Activated CD4-positive, alpha-beta memory T cell treated with anti-CD3 and anti-CD28 coated beads, Interleukin-2, amount 10 ng/mL, durations not matched to agents 7 days and 5 days (primary cell): ENCODE data around the gene ELF3. TPM values are rescaled to one million over a fixed set of nuclear protein-coding genes. Genes with fewer than 3 reads are reported as not detected.
"Not testable (repeated sequence)": the region's sequence is repeated elsewhere in the genome, so short reads cannot be mapped to it uniquely, and the experiment has no call there.

Experiments
- CTCF ChIA-PET: fragments of 350-600 bp; sonication (Branson Sonifier 250); formaldehyde crosslinking; loops from one replicate; lab custom pipeline; 2021; ENCODE audit warnings: antibody characterized with exemption, inconsistent platforms; lab: Charles Lee
- POLR2A ChIA-PET: fragments of 350-600 bp; sonication (Branson Sonifier 250); formaldehyde crosslinking; loops from one replicate; lab custom pipeline; 2021; ENCODE audit warnings: antibody characterized with exemption; lab: Charles Lee
- DNase-seq: peaks from one replicate; pipeline ENCODE4 v3.0.0-alpha.2; 2020
- H3K27ac Mint-ChIP-seq: one replicate; pipeline ENCODE4 v1.8.0; 2021; ENCODE audit warnings: mild to moderate bottlenecking, mixed read lengths
- H3K27me3 Mint-ChIP-seq: one replicate; pipeline ENCODE4 v1.8.0; 2021; ENCODE audit warnings: mixed read lengths
- H3K36me3 Mint-ChIP-seq: one replicate; pipeline ENCODE4 v1.8.0; 2021; ENCODE audit warnings: low read depth, mixed read lengths
- H3K4me1 Mint-ChIP-seq: one replicate; pipeline ENCODE4 v1.8.0; 2021; ENCODE audit warnings: mixed read lengths
- H3K4me3 Mint-ChIP-seq: one replicate; pipeline ENCODE4 v1.8.0; 2021; ENCODE audit warnings: mild to moderate bottlenecking, mixed read lengths
- H3K9me3 Mint-ChIP-seq: one replicate; pipeline ENCODE4 v1.8.0; 2021; ENCODE audit warnings: mixed read lengths
- total RNA-seq, 2 experiments: library from RNA; stranded (reverse); gene quantifications; one replicate each; pipeline ENCODE4 v1.2.3, GENCODE V29; 2021

ELF3 gene
- total RNA-seq, 2 experiments from 2014 or later, result 0.30 to 0.38 TPM

DNA sequence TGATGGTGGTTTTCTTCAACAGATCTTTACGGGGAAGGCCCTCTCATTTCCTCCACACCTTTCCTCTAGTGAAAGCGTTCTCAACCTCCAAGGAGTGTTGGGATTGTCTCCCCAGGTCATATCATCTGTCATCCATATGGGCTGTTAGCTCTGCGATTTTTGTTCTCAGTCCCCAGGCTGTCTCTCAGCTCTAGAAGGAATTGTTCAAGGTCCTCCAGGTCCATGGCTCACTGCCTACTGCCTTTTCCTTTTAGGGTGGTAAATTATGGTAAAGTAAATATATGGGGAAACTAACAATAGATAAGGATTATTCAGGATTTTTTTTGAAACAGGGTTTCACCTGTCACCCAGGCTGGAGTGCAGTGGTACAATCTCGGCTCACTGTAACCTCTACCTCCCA lies 37.6 kb downstream of the ELF3 start:
- CTCF ChIA-PET, result no interaction called here
- peaks cover 9% of the 10 kb centered on the region for H3K4me1 Mint-ChIP-seq
- DNase-seq, result no peak
- H3K4me3 Mint-ChIP-seq, result no peak overlapping the region
- H3K36me3 Mint-ChIP-seq, result no peaks in the 10 kb centered on the region
- no peak overlapping the region for H3K27ac Mint-ChIP-seq
- peaks cover 7% of the 10 kb centered on the region for H3K27me3 Mint-ChIP-seq
- H3K9me3 Mint-ChIP-seq, result no peaks in the 10 kb centered on the region
- POLR2A ChIA-PET, result no interaction called here

DNA sequence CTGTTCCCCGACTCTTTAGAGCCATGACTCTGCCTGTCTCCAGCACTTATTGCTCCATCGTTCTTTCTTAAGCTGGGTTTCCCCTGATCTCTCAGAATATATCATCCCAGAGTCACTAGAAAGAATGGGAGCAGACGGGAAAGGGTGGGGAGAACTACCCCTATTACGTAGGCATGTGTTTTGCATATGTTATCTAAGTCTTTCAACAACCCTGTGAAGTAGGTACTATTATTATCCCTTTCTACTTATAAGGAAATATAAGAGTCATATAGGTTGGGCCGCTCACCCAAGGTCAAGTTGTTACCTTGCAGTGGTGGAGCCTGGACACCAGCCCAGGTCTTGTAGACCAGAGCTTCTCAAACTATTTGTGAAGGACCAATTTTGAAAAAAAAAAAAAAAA lies 38.7 kb downstream of the ELF3 start:
- peaks cover 9% of the 10 kb centered on the region for H3K27me3 Mint-ChIP-seq
- H3K4me3 Mint-ChIP-seq, result no peak overlapping the region
- H3K27ac Mint-ChIP-seq, result no peak overlapping the region
- H3K9me3 Mint-ChIP-seq, result no peaks in the 10 kb centered on the region
- H3K36me3 Mint-ChIP-seq, result no peaks in the 10 kb centered on the region
- ChIA-PET POLR2A (no interaction called here), CTCF (interaction anchor here (0.5 kb wide), 1 partner anchor 16 kb away, joined by 3 read pairs; no protein-coding TSS in a partner anchor)
- DNase-seq, result no peak
- peaks cover 7% of the 10 kb centered on the region for H3K4me1 Mint-ChIP-seq

DNA sequence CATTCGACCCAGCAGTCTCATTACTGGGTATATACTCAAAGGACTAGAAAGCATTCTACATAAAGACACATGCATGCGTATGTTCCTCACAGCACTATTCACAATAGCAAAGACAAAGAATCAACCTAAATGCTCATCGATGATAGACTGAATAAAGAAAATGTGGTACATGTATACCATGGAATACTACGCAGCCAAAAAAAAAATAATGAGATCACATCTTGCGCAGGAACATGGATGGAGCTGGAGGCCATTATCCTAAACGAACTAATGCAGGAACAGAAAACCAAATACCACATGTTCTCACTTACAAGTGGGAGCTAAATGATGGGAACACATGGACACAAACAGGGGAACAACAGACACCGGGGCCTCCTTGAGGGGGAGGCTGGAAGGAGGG lies 43.7 kb downstream of the ELF3 start:
- H3K9me3 Mint-ChIP-seq, result no peaks in the 10 kb centered on the region
- H3K27ac Mint-ChIP-seq, result no peak overlapping the region
- ChIA-PET CTCF (no interaction called here), POLR2A (no interaction called here)
- H3K27me3 Mint-ChIP-seq, result peaks cover 4% of the 10 kb centered on the region
- no peaks in the 10 kb centered on the region for H3K4me1 Mint-ChIP-seq
- no peak for DNase-seq
- H3K4me3 Mint-ChIP-seq, result no peak overlapping the region
- no peaks in the 10 kb centered on the region for H3K36me3 Mint-ChIP-seq

DNA sequence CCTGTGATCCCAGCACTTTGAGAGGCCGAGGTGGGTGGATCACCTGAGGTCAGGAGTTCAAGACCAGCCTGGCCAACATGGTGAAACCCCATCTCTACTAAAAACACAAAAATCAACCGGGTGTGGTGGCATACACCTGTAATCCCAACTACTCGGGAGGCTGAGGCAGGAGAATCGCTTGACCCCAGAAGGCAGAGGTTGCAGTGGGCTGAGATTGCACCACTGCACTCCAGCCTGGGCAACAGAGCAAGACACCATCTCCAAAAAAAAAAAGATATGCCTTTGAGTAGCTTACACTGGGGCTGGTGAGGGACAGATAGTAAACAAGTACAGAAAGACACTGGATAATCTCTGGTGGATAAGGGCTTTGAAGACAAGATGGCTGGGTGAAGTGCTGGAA lies 44.3 kb downstream of the ELF3 start:
- CTCF ChIA-PET, result interaction anchor here (1.8 kb wide), 1 partner anchor 159 kb away, joined by 5 read pairs; no protein-coding TSS in a partner anchor
- DNase-seq, POLR2A ChIA-PET, H3K4me3 Mint-ChIP-seq, H3K27me3 Mint-ChIP-seq, H3K36me3 Mint-ChIP-seq, H3K9me3 Mint-ChIP-seq, H3K4me1 Mint-ChIP-seq, H3K27ac Mint-ChIP-seq: not testable (repeated sequence)

DNA sequence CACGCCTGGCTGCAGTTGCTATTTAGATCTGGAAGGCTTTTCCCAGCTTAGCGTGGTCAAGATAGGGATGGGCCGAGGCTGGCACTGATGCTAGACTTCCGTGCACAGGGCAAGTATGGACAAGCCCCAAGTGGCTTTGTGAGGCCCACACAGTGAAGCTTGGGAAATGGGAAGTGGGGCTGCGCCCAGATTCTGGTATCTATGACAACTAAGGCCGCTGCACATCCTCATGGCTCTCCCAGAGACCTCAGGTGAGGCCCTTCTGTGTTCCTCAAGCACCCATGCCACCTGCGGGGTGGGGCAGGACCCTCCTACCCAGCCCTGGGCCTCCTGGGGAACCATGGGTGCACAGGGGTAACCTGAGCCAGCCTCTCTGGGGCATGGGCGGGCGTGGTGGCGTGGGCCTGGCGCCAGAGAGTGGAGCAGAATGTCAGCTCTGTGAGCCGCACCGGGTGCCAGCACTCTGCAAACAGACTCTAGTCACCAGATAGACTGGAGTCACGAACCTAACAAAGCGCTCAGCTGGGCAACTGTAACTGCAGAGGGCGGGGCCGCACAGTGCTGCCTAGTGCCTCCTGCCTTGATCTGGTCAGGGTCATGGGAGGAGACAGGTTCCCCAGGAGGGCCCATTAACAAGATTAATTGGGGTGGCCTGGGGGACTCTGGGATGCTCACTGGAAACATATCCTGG lies 46.4 kb downstream of the ELF3 start:
- no peak for DNase-seq
- ChIA-PET POLR2A (no interaction called here), CTCF (no interaction called here)
- Mint-ChIP-seq H3K9me3 (no peaks in the 10 kb centered on the region), H3K4me1 (no peaks in the 10 kb centered on the region), H3K36me3 (no peaks in the 10 kb centered on the region), H3K27ac (no peak overlapping the region), H3K27me3 (peaks cover 7% of the 10 kb centered on the region), H3K4me3 (no peak overlapping the region)

DNA sequence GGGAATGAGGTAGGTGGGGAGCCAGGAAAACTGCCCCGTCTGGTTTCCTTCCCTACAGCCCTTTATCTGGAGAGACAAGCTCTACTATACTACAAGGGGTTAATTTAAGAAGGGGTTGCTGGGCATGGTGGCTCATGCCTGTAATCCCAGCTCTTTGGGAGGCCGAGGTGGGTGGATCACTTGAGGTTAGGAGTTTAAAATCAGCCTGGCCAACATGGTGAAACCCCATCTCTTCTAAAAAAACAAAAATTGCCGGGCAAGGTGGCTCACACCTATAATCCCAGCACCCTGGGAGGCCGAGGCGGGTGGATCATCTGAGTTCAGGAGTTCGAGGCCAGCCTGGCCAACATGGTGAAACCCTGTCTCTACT lies 46.9 kb downstream of the ELF3 start:
- CTCF ChIA-PET, H3K9me3 Mint-ChIP-seq, H3K27me3 Mint-ChIP-seq, H3K36me3 Mint-ChIP-seq, H3K4me1 Mint-ChIP-seq, POLR2A ChIA-PET, H3K4me3 Mint-ChIP-seq, DNase-seq, H3K27ac Mint-ChIP-seq: not testable (repeated sequence)

DNA sequence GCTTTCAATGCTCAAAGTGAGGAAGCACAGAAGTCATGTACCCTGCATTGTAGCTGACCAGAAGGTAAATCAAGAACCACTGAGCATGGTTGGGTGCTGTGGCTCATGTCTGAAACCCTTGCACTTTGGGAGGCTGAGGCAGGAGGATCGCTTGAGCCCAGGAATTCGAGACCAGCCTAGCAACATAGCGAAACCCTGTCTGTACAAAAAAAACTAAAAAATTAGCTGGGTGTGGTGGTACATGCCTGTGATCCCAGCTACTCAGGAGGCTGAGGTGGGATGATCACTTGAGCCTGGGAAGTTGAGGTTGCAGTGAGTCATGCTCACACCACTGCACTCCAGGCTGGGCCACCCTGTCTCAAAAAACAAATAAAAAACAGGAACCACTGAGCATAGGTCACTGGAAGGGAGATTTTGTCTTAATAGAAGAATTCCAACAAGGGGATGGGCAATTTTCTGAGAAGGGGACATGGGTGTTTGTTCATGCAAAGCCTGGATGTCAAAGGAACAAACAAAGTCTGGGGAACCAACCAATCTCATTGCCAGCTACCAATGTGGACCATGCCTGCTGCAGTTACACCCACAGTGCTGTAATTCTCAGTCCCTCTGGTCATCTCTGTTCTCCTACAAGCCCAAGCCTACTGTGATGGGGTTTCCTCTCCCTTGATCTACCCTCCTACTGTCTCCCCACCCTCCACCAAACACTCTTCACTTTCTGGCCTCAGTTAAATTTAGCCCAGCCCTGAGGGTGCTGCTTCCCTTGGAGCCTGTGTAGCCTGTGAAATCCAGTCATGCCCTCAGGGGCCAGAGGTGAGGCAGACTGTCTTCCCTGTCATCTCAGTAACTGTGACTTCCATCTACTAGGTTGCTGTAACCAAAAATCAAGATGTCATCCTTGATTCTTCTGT lies 47.9 kb downstream of the ELF3 start:
- H3K4me1 Mint-ChIP-seq, result no peaks in the 10 kb centered on the region
- no peak for DNase-seq
- no peak overlapping the region for H3K27ac Mint-ChIP-seq
- H3K4me3 Mint-ChIP-seq, result no peak overlapping the region
- H3K27me3 Mint-ChIP-seq, result peaks cover 11% of the 10 kb centered on the region
- ChIA-PET CTCF (no interaction called here), POLR2A (no interaction called here)
- H3K9me3 Mint-ChIP-seq, result no peaks in the 10 kb centered on the region
- no peaks in the 10 kb centered on the region for H3K36me3 Mint-ChIP-seq

DNA sequence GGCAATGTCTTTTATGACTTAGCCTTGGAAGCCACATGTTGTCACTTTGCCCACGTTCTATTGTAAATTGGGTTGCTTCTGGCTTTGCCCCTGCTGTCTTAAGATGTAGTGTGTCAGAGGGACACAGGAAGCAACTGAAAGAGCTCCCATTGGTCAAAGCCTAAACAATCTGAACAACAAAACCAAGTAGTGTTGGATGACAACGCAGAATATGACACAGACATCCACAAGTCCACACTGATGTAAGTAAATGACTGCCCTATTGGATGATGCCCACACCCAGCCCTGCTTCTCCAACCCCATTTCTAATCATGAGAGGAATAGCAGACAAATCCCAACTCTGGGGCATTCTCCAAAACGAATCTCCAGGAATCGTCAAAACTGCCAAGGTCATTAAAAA lies 50.7 kb downstream of the ELF3 start:
- no peaks in the 10 kb centered on the region for H3K4me1 Mint-ChIP-seq
- CTCF ChIA-PET, result no interaction called here
- H3K27me3 Mint-ChIP-seq, result peaks cover 8% of the 10 kb centered on the region
- H3K9me3 Mint-ChIP-seq, result no peaks in the 10 kb centered on the region
- no peak for DNase-seq
- no peak overlapping the region for H3K4me3 Mint-ChIP-seq
- no peaks in the 10 kb centered on the region for H3K36me3 Mint-ChIP-seq
- POLR2A ChIA-PET, result no interaction called here
- H3K27ac Mint-ChIP-seq, result no peak overlapping the region

DNA sequence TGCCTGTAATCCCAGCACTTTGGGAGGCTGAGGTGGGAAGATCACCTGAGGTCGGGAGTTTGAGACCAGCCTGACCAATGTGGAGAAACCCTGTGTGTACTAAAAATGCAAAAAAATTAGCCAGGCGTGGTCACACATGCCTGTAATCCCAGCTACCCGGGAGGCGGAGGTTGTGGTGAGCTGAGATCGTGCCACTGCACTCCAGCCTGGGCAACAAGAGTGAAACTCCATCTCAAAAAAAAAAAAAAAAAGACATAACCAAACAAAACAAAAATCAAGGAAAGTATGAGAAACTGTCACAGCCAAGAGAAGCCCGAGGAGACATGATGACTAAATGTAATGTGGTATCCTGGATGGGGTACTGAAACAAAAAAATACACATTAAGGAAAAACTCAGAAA lies 51.4 kb downstream of the ELF3 start:
- H3K27me3 Mint-ChIP-seq, H3K4me1 Mint-ChIP-seq, CTCF ChIA-PET: not testable (repeated sequence)

DNA sequence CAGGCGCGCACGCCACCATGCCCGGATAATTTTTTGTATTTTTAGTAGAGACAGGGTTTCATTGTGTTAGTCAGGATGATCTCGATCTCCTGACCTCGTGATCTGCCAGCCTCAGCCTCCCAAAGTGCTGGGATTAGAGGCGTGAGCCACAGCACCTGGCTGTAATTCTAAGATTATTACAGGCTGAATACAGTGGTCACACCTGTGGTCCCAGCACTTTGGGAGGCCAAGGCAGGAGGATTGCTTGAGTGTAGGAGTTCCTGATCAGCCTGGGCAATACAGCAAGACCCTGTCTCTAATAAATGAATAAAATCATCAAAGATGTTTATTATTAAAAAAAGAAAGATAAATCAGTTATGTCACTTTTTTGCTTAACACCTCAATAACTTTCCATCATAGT lies 52.2 kb downstream of the ELF3 start:
- POLR2A ChIA-PET, result not testable (repeated sequence)

More for the DNA sequence above, 51.4 kb downstream of the ELF3 start:
- H3K9me3 Mint-ChIP-seq, POLR2A ChIA-PET, H3K27ac Mint-ChIP-seq, DNase-seq, H3K4me3 Mint-ChIP-seq, H3K36me3 Mint-ChIP-seq: not testable (repeated sequence)

DNA sequence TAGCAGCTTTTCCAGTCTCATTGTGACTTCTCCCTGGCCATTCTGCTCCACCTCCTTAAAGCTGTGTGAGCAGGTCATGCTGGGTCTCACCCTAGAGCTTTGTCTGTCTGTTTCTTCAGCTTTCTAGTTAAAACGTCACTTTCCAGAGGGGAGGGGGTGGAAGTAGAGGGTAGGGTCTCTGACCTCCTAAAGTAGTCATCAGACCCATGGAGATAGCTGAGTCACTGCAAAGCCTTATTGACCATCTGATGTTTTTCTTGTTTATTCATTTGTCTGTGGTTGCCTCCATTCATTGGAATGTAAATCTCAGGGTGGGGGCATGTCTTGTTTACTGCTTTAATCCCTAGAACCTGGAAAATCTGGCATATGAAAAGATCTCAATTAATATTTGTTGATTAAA lies 52.7 kb downstream of the ELF3 start:
- peaks cover 8% of the 10 kb centered on the region for H3K27me3 Mint-ChIP-seq
- ChIA-PET POLR2A (no interaction called here), CTCF (no interaction called here)
- H3K9me3 Mint-ChIP-seq, result no peaks in the 10 kb centered on the region
- no peak overlapping the region for H3K27ac Mint-ChIP-seq
- no peaks in the 10 kb centered on the region for H3K4me1 Mint-ChIP-seq
- DNase-seq, result no peak
- H3K36me3 Mint-ChIP-seq, result no peaks in the 10 kb centered on the region
- no peak overlapping the region for H3K4me3 Mint-ChIP-seq

More for the DNA sequence above, 52.2 kb downstream of the ELF3 start:
- H3K4me3 Mint-ChIP-seq, H3K4me1 Mint-ChIP-seq, H3K27ac Mint-ChIP-seq, H3K27me3 Mint-ChIP-seq, H3K36me3 Mint-ChIP-seq, CTCF ChIA-PET, H3K9me3 Mint-ChIP-seq, DNase-seq: not testable (repeated sequence)

DNA sequence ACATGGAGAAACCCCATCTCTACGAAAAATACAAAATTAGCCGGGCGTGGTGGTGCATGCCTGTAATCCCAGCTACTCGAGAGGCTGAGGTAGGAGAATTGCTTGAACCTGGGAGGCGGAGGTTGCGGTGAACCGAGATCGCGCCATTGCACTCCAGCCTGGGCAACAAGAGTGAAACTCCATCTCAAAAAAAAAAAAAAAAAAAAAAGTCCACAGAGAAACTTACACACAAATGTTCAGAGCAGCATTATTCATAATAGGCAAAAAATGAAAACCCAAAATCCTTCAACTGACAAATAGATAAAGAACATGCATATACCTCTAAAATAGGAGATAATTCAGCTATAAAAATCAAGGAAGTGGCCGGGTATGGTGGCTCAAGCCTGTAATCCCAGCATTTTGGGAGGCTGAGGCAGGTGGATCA lies 54.5 kb downstream of the ELF3 start:
- DNase-seq, H3K36me3 Mint-ChIP-seq, H3K9me3 Mint-ChIP-seq, H3K27me3 Mint-ChIP-seq, H3K4me1 Mint-ChIP-seq, H3K4me3 Mint-ChIP-seq, H3K27ac Mint-ChIP-seq, POLR2A ChIA-PET: not testable (repeated sequence)
- CTCF ChIA-PET, result interaction anchor here (0.7 kb wide), 1 partner anchor 16 kb away, joined by 3 read pairs; no protein-coding TSS in a partner anchor
